K562 (cell line): Measurements from ENCODE around the gene TXNRD2. TPM values are rescaled to one million over a fixed set of nuclear protein-coding genes. Genes with fewer than 3 reads are reported as not detected.

Experiments used
- ARHGAP35 ChIP-seq: fragments of 450-650 bp; IDR thresholded peaks from 2 replicates; pipeline ENCODE4 v1.6.1; 2018; ENCODE audit not compliant: partially characterized antibody
- ATF1 ChIP-seq, 2 experiments: fragments of 450-650 bp in 1 of 2; IDR thresholded peaks; 2 replicates each; pipeline ENCODE4 v1.6.1; 2016; ENCODE audit warnings: missing compliant biosample characterization in 1 of 2, missing genetic modification characterization in 1 of 2
- MEF2A ChIP-seq: IDR thresholded peaks from 2 replicates; pipeline ENCODE4 v1.6.1; 2011; ENCODE audit warnings: low read depth, mild to moderate bottlenecking, low read length, moderate library complexity; ENCODE audit not compliant: control insufficient read depth
- MYC ChIP-seq, 2 experiments: fragments of 250-450 bp in 1 of 2; sonication (Bioruptor Pico) in 1 of 2; IDR thresholded peaks; 2 replicates each; pipeline versions ENCODE4 v1.5.1 to v1.6.1; 2012 to 2021; ENCODE audit warnings: low read depth in 2 of 2, borderline replicate concordance in 1 of 2, improper control_type of control experiment in 1 of 2, low read length in 1 of 2, mild to moderate bottlenecking in 1 of 2, moderate library complexity in 1 of 2
- NFYB ChIP-seq: IDR thresholded peaks from 2 replicates; pipeline ENCODE4 v1.6.1; 2011; ENCODE audit warnings: mild to moderate bottlenecking, moderate library complexity; ENCODE audit not compliant: insufficient read length; ENCODE audit errors: extremely low read depth
- POLR2G ChIP-seq: fragments of 200-400 bp; formaldehyde crosslinking; IDR thresholded peaks from 2 replicates; pipeline ENCODE4 v1.6.1; 2017; ENCODE audit warnings: low read depth, mild to moderate bottlenecking, antibody characterized with exemption, low read length, moderate library complexity
- SRSF7 ChIP-seq: fragments of 200-400 bp; formaldehyde crosslinking; optimal IDR thresholded peaks from 2 replicates; pipeline ENCODE3; 2017; ENCODE audit warnings: mild to moderate bottlenecking, low read depth, low read length
- TAF15 ChIP-seq: fragments of 200-400 bp; formaldehyde crosslinking; IDR thresholded peaks from 2 replicates; pipeline ENCODE4 v1.6.1; 2017; ENCODE audit warnings: mild to moderate bottlenecking, low read depth, low read length, moderate library complexity
- polyA plus RNA-seq, 8 experiments: library from polyadenylated mRNA; depleted of rRNA in 4 of 8; stranded (reverse) in 5 of 8; unstranded in 3 of 8; fragments of >200 nt; fragmentation: Nextera tagmentation in 2 of 8; fragmentation: Illumina TruSeq in 1 of 8; extraction: Ambion mirVana in 2 of 8; extraction: Trizol in 1 of 8; gene quantifications; 2 replicates each; pipeline versions ENCODE4 v1.2.1 to v1.2.3, GENCODE V29; 2011 to 2014; ENCODE audit warnings: inconsistent platforms in 1 of 8, missing spikeins in 1 of 8
- total RNA-seq, 7 experiments: library from RNA; depleted of rRNA in 6 of 7; stranded (reverse); fragments of >200 nt in 6 of 7; fragmentation: Illumina TruSeq in 2 of 7; extraction: Trizol in 2 of 7; gene quantifications; 2 replicates each; pipeline versions ENCODE4 v1.2.1 to v1.2.3, GENCODE V29; 2011 to 2021; ENCODE audit warnings: low replicate concordance in 1 of 7
- TF ChIP-seq, protein P1 (sequence below): sonication (generic); formaldehyde crosslinking; IDR thresholded peaks from 2 replicates; pipeline ENCODE4 v1.8.1; 2023; ENCODE audit warnings: mild to moderate bottlenecking, missing genetic modification reagents

The TXNRD2 gene
- total and polyA plus RNA-seq, 9 of the 15 experiments (the other 6 are each of a cell fraction or from before 2014, with no cell fraction given), result 3.3 to 80.2 (median 49.4) TPM

DNA sequence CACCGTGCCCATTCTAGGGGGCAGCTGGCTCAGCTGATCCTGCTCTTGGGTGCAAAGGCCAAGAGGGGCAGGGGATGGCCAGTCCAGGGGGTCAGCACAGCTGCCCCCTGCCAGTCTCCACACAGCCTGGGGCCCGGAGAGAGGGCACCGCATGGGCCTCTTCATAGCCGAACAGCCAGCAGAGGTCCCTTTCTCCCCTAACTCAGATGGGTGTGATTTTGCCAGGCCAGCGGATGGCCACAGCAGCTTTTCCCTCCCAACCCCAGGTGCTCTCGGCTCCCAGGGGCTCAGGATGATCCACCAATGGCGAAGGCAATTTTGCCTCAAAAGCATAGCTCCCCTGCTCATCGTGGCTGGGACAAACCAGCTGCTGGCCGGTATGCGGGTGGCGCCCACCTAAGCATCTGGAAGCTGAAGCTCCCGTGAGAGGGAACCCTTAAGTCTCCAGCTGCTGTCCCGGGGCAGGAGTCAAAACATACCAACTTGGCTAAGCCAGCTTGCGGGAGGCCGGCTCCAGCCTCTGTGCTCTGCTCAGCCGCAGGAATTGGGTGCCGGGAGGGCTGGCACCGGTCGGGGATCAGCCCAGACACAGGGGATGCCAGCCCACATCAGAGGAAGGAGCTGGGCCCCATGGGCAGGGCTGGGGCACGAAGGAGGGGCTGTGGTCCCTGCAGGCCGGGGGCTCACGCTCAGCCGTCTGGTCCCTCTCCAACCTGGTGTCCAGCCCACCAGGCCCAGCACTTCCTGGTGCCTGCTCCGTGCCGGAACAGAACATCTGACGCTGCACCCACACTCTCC is 56.5 kb downstream of the TXNRD2 start (continued):
- peak; percentile 54 for TF ChIP-seq POLR2G
- TF ChIP-seq TAF15, result peak; percentile 81; the same call in 1 of the 2 replicates
- no peak for TF ChIP-seq MEF2A
- TF ChIP-seq SRSF7, result no peak
- TF ChIP-seq, protein P1, sequence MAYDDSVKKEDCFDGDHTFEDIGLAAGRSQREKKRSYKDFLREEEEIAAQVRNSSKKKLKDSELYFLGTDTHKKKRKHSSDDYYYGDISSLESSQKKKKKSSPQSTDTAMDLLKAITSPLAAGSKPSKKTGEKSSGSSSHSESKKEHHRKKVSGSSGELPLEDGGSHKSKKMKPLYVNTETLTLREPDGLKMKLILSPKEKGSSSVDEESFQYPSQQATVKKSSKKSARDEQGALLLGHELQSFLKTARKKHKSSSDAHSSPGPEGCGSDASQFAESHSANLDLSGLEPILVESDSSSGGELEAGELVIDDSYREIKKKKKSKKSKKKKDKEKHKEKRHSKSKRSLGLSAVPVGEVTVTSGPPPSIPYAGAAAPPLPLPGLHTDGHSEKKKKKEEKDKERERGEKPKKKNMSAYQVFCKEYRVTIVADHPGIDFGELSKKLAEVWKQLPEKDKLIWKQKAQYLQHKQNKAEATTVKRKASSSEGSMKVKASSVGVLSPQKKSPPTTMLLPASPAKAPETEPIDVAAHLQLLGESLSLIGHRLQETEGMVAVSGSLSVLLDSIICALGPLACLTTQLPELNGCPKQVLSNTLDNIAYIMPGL (CRISPR knock-in tag), result 0 out of 2 replicates have a peak, but pooled peaks have one; percentile 15
- peak; percentile 27; the same call in 1 of the 2 replicates for TF ChIP-seq ATF1 (CRISPR knock-in tag; IDR thresholded peaks at IDR 0.05)
- TF ChIP-seq ATF1 (tag; IDR thresholded peaks at IDR 0.05), result no peak
- no peak for TF ChIP-seq MYC (IDR thresholded peaks at IDR 0.05; ENCODE audit: low read depth, low read length)
- TF ChIP-seq MYC (CRISPR knock-in tag; IDR thresholded peaks at IDR 0.05; ENCODE audit: borderline replicate concordance, low read depth), result no peak
- no peak for TF ChIP-seq NFYB
- TF ChIP-seq ARHGAP35, result no peak
- TF ChIP-seq, all 486 proteins: peak for 11
